ENCODE data around the gene TFDP2.

TFDP2 gene

GRCh38 chr3:142148792-142149672 lies at the start of gene TFDP2:
Gene TFDP2, minus strand, starts transcription at chr3:142149544. Its CDS starts 47,795 bp downstream, at chr3:142101749.
- peak within 1 kb of the TSS; percentile 58 for H3K27ac ChIP-seq
- TF ChIP-seq, protein P1, sequence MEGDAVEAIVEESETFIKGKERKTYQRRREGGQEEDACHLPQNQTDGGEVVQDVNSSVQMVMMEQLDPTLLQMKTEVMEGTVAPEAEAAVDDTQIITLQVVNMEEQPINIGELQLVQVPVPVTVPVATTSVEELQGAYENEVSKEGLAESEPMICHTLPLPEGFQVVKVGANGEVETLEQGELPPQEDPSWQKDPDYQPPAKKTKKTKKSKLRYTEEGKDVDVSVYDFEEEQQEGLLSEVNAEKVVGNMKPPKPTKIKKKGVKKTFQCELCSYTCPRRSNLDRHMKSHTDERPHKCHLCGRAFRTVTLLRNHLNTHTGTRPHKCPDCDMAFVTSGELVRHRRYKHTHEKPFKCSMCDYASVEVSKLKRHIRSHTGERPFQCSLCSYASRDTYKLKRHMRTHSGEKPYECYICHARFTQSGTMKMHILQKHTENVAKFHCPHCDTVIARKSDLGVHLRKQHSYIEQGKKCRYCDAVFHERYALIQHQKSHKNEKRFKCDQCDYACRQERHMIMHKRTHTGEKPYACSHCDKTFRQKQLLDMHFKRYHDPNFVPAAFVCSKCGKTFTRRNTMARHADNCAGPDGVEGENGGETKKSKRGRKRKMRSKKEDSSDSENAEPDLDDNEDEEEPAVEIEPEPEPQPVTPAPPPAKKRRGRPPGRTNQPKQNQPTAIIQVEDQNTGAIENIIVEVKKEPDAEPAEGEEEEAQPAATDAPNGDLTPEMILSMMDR (IDR thresholded peaks at IDR 0.05): no peak
- no peak for TF ChIP-seq ZFX (IDR thresholded peaks at IDR 0.05; ENCODE audit: borderline replicate concordance)

GRCh38 chr3:142188846-142189245 lies 39.5 kb upstream of the TFDP2 start:
- TF ChIP-seq ZFX (IDR thresholded peaks at IDR 0.05; ENCODE audit: borderline replicate concordance): no peak
- TF ChIP-seq, protein P1 (IDR thresholded peaks at IDR 0.05): no peak
- H3K27ac ChIP-seq: no peak overlapping the region

DNA sequence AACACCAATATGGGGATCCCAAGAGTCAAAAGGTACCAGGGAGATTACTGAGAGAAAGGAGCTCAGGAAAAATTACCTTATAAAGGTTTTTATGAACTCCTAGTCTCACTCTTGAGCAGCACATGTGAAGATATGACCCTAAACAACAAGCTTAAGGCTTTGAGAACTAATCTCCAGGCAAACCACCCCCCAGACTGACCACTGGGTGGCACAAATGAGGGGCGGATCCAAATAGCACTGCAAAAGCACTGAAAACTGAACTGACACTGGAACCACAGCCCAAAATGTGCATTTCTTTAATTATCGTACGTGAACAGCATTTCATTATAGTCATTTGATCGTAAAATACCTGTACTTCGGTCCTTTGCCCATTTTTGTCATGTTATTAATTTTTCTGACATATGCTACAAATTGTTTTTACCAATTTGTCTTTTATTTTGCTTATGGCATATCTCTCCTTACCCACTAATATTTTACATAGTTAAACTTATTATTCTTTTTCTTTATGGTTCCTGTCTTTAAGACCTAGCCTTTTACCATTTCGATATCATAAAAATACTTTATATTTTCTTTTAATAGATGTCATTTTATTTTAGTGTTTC lies 31.5 kb upstream of the TFDP2 start:
- H3K27ac ChIP-seq: no peak overlapping the region
- TF ChIP-seq ZFX (IDR thresholded peaks at IDR 0.05; ENCODE audit: borderline replicate concordance): no peak
- TF ChIP-seq, protein P1 (IDR thresholded peaks at IDR 0.05): peak; percentile 67

- TF ChIP-seq, protein P1 (IDR thresholded peaks at IDR 0.05): no peak
- TF ChIP-seq ZFX (IDR thresholded peaks at IDR 0.05; ENCODE audit: borderline replicate concordance): no peak
- no peak overlapping the region for H3K27ac ChIP-seq
Observed at GRCh38 chr3:142175478-142175877, 26.1 kb upstream of the TFDP2 start.

GRCh38 chr3:142174559-142174958 lies 25.2 kb upstream of the TFDP2 start:
- TF ChIP-seq, protein P1 (IDR thresholded peaks at IDR 0.05): no peak
- TF ChIP-seq ZFX (IDR thresholded peaks at IDR 0.05; ENCODE audit: borderline replicate concordance): no peak
- H3K27ac ChIP-seq: no peak overlapping the region

DNA sequence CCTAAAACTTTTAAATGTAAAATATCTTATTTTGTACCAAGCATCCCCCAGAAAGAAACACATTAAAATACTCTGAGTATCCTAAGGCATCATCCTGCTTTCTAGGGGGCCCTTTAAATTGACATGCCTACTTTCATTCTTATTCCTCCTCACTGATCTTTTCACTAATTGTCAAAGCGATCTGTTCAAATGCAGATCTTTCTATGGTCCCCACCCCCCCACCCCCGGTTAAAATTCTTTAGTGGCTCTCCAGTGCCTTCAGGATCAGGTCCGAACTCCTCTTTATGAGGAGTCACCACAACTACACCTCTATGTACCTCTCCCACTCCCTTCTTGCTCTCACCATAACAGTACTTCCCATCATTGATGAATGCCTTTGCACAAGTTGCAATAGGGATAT lies 19.2 kb upstream of the TFDP2 start:
- no peak overlapping the region for H3K27ac ChIP-seq
- TF ChIP-seq, protein P1 (IDR thresholded peaks at IDR 0.05): no peak
- no peak for TF ChIP-seq ZFX (IDR thresholded peaks at IDR 0.05; ENCODE audit: borderline replicate concordance)

DNA sequence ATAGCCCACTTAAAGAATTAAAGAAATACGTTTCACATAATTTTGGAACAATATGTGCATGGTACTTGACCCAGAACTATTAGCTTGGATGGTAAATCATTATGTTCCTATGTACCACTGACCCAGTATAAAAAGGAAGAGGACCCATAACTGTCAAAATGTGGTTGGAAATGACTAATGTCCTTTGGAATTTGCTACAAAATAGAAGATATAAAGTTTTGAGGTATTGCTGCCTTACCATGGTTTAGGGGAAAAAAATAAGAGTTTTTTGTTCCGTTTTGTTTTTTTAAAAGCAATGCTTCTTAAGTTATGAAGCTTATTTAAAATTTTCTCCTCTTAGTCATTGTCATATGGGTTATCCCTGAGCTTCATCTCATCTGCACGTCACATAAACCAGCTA lies 15.8 kb upstream of the TFDP2 start:
- TF ChIP-seq ZFX (IDR thresholded peaks at IDR 0.05; ENCODE audit: borderline replicate concordance): no peak
- TF ChIP-seq, protein P1 (IDR thresholded peaks at IDR 0.05): no peak
- H3K27ac ChIP-seq: no peak overlapping the region

Data from 22Rv1 (cell line).